ENCODE measurements around the gene CCNK.

The CCNK gene

DNA sequence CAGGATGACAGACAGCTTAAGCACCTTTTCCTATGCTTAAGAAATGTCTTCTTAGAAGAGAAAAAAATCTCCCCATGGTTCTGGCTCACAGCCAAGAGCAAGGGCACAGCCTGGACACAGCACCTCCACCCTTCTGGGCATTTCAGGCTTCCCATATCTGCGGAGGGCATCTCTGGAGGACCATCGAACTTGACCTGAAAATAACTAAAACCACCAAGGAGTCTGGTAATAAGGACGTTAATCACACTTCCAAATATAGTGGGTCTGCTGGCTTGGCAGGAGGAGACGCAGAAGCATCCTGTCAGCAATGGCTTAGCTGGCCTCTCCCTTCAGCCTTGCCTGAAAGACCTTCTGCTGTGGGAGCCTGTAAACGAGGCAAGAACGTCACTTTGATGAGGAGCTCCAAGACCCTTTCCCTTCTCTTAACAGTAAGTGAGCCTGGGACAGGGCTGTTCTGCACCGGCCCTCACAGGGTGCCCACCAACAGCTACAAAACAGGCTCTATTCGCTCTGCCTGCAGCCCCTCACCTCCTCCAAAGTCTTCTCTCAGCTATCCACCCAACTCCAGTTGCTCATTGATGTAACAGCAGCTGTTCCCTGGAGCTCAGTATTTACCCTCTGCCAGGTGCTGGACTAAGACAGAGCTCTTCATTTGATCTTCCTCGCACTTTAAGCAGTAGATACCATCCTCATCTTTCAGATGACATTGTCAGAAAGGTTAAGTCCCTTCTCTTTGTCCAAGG lies 13.7 kb upstream of the CCNK start:
- H3K79me2 ChIP-seq (ENCODE audit: insufficient read depth, low read length), result peaks cover 31% of the 10 kb centered on the region
- TF ChIP-seq CTCF (IDR thresholded peaks at IDR 0.05; ENCODE audit: low read length) (no peak), EZH2 (IDR thresholded peaks at IDR 0.05; ENCODE audit: borderline replicate concordance, low read length) (no peak)

DNA sequence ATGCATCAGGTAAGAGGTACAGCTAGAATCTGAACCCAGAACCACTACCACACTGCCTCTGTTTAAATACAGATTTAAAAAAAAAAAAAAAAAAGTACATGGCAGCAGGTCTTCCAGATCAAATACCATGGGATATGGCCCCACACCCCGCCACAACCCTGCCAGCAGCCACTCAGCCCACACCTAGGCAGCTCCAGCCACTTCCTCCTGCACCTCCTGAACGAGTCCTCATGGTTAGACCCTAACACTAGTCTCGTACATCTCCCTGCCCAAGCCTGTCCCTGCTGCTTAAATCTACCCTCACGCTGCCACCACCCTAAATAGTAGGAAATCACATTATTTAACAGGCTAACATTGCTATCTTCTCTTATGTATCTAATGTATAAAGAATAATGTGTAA lies 13.1 kb upstream of the CCNK start:
- Histone ChIP-seq H2AFZ (ENCODE audit: low read length) (no peak overlapping the region), H3K9me3 (ENCODE audit: low read length) (no peaks in the 10 kb centered on the region), H3K27ac (ENCODE audit: low read depth, low read length, poor library complexity, severe bottlenecking) (no peak overlapping the region), H3F3A (ENCODE audit: insufficient read depth, low read length) (no peaks in the 10 kb centered on the region), H3K79me2 (ENCODE audit: insufficient read depth, low read length) (peaks cover 37% of the 10 kb centered on the region), H3K4me2 (ENCODE audit: low read length) (no peak overlapping the region), H3K27me3 (ENCODE audit: insufficient read depth, low read length) (no peaks in the 10 kb centered on the region), H4K20me1 (ENCODE audit: insufficient read depth, low read length) (no peaks in the 10 kb centered on the region), H3K4me3 (ENCODE audit: low read depth, low read length, poor library complexity, severe bottlenecking) (no peak overlapping the region), H3K9me2 (ENCODE audit: low read depth, low read length) (no peaks in the 10 kb centered on the region), H3K36me3 (ENCODE audit: insufficient read depth, low read length) (peaks cover 3% of the 10 kb centered on the region; the same call in 1 of the 2 replicates), H3K9ac (ENCODE audit: low read length) (no peak overlapping the region), H3K4me1 (ENCODE audit: insufficient read depth, low read length, severe bottlenecking) (no peaks in the 10 kb centered on the region)
- TF ChIP-seq CTCF (IDR thresholded peaks at IDR 0.05; ENCODE audit: low read length) (no peak), EZH2 (IDR thresholded peaks at IDR 0.05; ENCODE audit: borderline replicate concordance, low read length) (no peak)

More for the DNA sequence above, 13.7 kb upstream of the CCNK start:
- no peaks in the 10 kb centered on the region for H3K9me2 ChIP-seq (ENCODE audit: low read depth, low read length)
- no peaks in the 10 kb centered on the region for H3K9me3 ChIP-seq (ENCODE audit: low read length)
- no peak overlapping the region for H3K4me3 ChIP-seq (ENCODE audit: low read depth, low read length, poor library complexity, severe bottlenecking)
- peaks cover 8% of the 10 kb centered on the region; the same call in 1 of the 2 replicates for H3K36me3 ChIP-seq (ENCODE audit: insufficient read depth, low read length)
- no peaks in the 10 kb centered on the region for H3K27me3 ChIP-seq (ENCODE audit: insufficient read depth, low read length)
- H3K4me1 ChIP-seq (ENCODE audit: insufficient read depth, low read length, severe bottlenecking), result no peaks in the 10 kb centered on the region
- H3F3A ChIP-seq (ENCODE audit: insufficient read depth, low read length), result no peaks in the 10 kb centered on the region
- no peak overlapping the region for H2AFZ ChIP-seq (ENCODE audit: low read length)
- H4K20me1 ChIP-seq (ENCODE audit: insufficient read depth, low read length), result no peaks in the 10 kb centered on the region
- H3K27ac ChIP-seq (ENCODE audit: low read depth, low read length, poor library complexity, severe bottlenecking), result no peak overlapping the region
- H3K9ac ChIP-seq (ENCODE audit: low read length), result no peak overlapping the region
- H3K4me2 ChIP-seq (ENCODE audit: low read length), result no peak overlapping the region

DNA sequence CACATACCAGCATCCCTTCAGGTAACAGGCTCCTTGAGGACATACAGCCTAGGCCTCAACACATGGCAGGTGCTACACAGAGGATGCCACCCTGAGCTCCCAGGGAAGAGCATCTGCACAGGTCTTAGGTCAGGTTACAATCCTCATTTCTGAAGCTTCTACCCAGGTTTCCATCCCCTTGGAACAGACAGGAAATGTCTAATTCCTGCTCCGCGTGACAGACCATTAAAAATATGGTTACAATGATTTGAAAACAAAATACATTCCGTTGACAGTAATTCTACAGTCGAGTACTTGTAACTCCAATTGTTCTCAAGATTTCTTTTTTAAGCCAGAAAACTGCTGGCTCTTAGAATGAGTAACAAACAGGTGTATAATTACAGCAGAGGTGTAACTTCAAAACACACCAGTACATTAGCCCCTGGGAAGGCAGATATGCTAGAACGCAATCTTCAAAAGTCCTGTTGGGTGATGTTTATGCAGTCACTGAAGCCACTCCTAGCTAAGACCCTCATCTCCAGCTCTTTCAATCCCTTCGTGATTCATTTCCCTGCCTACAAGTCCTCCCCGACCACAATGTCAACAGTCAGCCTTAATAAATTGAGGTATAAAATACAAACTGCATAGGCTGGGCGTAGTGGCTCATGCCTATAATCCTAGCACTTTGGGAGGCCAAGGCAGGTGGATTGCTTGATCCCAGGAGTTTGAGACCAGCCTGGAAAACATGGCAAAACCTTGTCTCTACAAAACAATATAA lies 12.2 kb upstream of the CCNK start:
- H3K9me2 ChIP-seq (ENCODE audit: low read depth, low read length), result no peaks in the 10 kb centered on the region
- H3K4me2 ChIP-seq (ENCODE audit: low read length), result no peak overlapping the region
- H3K9ac ChIP-seq (ENCODE audit: low read length), result no peak overlapping the region
- no peaks in the 10 kb centered on the region for H3F3A ChIP-seq (ENCODE audit: insufficient read depth, low read length)
- H3K79me2 ChIP-seq (ENCODE audit: insufficient read depth, low read length), result peaks cover 42% of the 10 kb centered on the region
- no peaks in the 10 kb centered on the region for H3K4me1 ChIP-seq (ENCODE audit: insufficient read depth, low read length, severe bottlenecking)
- no peaks in the 10 kb centered on the region; the same call in 1 of the 2 replicates for H3K36me3 ChIP-seq (ENCODE audit: insufficient read depth, low read length)
- no peak overlapping the region for H3K4me3 ChIP-seq (ENCODE audit: low read depth, low read length, poor library complexity, severe bottlenecking)
- no peaks in the 10 kb centered on the region for H3K9me3 ChIP-seq (ENCODE audit: low read length)
- no peak for TF ChIP-seq CTCF (IDR thresholded peaks at IDR 0.05; ENCODE audit: low read length)
- TF ChIP-seq EZH2 (IDR thresholded peaks at IDR 0.05; ENCODE audit: borderline replicate concordance, low read length), result no peak
- H4K20me1 ChIP-seq (ENCODE audit: insufficient read depth, low read length), result no peaks in the 10 kb centered on the region
- no peaks in the 10 kb centered on the region for H3K27me3 ChIP-seq (ENCODE audit: insufficient read depth, low read length)
- H3K27ac ChIP-seq (ENCODE audit: low read depth, low read length, poor library complexity, severe bottlenecking), result no peak overlapping the region
- no peak overlapping the region for H2AFZ ChIP-seq (ENCODE audit: low read length)
